HG03108 (cell line): Measurements from ENCODE around the gene CDK12.
"Not testable (repeated sequence)": the region's sequence is repeated elsewhere in the genome, so short reads cannot be mapped to it uniquely, and the experiment has no call there.

Experiments
- ATAC-seq: cut with Tn5 transposase; IDR thresholded peaks from one replicate; pipeline ENCODE4 v1.9.1; 2021; ENCODE audit warnings: moderate library complexity; ENCODE audit not compliant: unreplicated experiment

CDK12 gene

DNA sequence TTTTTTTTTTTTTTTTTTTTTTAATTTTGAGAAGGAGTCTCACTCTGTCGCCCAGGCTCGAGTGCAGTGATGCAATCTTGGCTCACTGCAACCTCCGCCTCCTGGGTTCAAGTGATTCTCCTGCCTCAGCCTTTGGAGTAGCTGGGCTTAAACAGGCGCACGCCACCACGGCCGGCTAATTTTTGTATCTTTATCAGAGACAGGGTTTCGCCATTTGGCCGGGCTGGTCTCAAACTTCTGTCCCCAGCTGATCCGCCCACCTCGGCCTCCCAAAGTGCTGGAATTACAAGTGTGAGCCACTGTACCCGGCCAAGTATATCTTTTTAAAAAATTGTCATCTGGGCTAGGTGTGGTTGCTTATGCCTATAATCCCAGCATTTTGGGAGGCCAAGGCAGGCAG is 35.6 kb downstream of the CDK12 start:
- ATAC-seq = not testable (repeated sequence)

DNA sequence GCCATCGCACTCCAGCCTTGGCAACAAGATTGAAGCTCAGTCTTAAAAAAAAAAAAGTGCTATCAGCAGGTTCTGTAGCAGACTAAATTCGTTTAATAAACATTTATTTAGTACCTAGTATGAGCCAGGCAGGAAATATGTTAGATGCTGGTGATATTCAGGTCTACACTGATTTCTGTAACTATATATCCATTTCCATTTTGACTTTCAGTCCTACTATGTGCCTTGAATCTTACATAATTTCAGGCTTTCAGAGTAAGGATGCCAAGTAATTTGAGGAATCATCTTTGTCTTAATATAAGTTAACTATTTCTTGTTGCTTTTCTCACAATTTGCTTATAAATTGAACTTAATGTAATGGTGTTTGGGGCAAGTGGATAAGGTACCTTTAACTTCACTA is 46.2 kb downstream of the CDK12 start:
- ATAC-seq = no peak

DNA sequence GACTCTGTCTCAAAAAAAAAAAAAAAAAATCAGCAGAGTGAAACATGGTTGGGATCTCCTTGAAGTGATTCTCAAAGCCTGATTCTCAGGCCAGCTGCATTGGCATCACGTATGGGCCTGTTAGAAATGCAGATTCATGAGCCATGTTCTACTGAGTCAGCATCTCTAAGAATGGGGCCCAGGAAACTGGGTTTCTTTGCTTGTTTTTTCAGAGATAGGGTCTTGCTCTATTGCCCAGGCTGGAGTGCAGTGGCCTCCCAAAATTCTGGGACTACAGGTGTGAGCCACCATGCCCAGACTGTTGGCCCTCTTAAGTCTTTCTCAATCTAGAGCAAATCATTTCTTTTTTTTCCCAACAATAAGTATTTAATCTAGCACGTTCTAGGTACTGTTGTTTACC is 47.7 kb downstream of the CDK12 start:
- ATAC-seq = no peak

GRCh38 chr17:39513309-39513708 is 52.0 kb downstream of the CDK12 start:
- ATAC-seq = no peak

GRCh38 chr17:39513915-39514314 is 52.6 kb downstream of the CDK12 start:
- ATAC-seq = no peak

DNA sequence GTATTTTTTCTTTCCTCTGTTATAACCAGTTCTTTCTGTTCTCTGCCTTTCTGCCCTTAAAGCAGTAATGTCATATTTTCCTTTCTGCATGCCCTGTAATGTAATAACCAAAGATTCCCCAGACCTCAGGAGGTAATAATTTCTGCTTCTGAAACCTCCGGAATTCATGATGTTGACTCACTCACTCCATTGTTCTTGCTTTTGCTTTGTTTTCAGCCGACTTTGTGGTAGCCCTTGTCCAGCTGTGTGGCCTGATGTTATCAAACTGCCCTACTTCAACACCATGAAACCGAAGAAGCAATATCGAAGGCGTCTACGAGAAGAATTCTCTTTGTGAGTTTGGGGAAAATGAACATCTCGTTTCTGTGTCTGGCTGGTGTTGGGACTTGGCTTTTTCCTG is 55.9 kb downstream of the CDK12 start:
- ATAC-seq = no peak

DNA sequence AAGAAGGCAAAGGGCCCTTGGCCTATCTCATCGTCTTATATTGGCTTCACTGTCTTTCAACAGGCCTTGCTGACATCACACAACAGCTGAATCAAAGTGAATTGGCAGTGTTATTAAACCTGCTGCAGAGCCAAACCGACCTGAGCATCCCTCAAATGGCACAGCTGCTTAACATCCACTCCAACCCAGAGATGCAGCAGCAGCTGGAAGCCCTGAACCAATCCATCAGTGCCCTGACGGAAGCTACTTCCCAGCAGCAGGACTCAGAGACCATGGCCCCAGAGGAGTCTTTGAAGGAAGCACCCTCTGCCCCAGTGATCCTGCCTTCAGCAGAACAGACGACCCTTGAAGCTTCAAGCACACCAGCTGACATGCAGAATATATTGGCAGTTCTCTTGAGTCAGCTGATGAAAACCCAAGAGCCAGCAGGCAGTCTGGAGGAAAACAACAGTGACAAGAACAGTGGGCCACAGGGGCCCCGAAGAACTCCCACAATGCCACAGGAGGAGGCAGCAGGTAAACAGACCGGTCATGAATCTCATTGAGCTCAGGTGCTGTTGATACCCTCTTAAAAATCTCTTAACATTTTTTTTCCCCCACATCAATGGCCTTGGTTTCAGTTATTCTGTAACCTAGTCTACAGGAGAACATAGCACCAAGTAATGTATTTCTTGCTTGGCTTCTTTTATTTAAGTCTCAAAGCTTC is 64.7 kb downstream of the CDK12 start:
- ATAC-seq = no peak

- ATAC-seq = no peak
Measured at GRCh38 chr17:39527220-39527813, 66.0 kb downstream of the CDK12 start.

DNA sequence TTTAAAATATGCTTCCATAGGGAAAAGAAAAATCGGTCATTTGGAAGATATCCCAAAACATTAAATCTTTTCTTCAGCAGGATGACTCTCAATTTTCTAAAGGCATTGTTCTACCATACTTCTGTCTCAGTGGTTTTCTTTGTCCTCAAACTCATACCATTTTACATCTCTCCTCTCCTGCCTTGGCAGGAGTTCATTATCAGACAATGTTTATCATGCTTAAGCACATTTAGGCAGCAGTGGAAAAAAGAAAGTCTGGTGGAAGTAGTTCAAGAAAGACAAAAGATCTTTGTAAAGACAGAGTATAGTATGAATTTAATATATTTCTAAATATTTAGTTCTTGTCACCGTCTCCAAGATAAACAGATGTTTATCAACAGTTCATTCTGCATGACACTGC is 68.2 kb downstream of the CDK12 start:
- no peak for ATAC-seq

DNA sequence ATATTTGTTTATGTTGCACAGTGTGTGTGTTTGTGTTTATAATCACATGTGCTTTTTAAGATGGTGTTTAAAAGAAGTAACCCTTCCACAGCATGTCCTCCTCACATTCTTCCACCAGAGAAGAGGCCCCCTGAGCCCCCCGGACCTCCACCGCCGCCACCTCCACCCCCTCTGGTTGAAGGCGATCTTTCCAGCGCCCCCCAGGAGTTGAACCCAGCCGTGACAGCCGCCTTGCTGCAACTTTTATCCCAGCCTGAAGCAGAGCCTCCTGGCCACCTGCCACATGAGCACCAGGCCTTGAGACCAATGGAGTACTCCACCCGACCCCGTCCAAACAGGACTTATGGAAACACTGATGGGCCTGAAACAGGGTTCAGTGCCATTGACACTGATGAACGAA is 69.2 kb downstream of the CDK12 start:
- ATAC-seq = no peak

DNA sequence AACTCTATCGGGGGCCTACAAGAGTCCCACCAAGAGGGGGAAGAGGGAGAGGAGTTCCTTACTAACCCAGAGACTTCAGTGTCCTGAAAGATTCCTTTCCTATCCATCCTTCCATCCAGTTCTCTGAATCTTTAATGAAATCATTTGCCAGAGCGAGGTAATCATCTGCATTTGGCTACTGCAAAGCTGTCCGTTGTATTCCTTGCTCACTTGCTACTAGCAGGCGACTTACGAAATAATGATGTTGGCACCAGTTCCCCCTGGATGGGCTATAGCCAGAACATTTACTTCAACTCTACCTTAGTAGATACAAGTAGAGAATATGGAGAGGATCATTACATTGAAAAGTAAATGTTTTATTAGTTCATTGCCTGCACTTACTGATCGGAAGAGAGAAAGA is 70.0 kb downstream of the CDK12 start:
- no peak for ATAC-seq

DNA sequence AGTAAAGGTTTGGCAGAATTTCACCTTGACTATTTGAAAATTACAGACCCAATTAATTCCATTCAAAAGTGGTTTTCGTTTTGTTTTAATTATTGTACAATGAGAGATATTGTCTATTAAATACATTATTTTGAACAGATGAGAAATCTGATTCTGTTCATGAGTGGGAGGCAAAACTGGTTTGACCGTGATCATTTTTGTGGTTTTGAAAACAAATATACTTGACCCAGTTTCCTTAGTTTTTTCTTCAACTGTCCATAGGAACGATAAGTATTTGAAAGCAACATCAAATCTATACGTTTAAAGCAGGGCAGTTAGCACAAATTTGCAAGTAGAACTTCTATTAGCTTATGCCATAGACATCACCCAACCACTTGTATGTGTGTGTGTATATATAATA is 72.6 kb downstream of the CDK12 start:
- ATAC-seq = no peak

DNA sequence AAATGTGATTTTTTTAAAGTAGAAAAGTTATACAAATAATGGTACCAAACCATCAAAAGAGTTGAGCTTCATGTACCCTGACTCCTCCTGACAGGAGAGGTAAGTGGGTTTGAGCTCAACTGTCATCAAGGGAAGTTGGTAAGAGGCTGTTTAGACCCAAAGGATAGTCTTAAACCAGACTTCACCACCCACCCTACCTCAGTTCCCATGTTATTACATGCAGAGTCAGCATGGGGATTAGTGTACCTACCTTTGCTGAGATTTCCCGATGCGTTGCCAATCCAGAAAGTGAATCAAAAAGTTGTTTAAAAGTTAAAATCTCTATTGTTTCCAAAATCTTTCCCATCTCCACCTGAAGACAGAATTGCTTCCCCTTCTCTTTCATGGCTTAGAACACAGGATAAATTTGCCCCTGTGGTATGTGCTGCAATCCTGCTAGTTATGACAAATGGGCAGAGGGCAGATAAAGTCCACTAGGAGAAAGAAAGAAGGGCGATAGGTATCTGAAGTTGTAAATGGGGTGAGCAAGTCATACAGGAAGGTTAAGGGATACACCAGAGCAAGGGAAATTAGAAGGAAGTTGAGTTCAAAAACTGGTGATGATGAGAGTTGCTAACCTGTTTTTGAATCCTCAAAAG is 73.6 kb downstream of the CDK12 start:
- no peak for ATAC-seq

DNA sequence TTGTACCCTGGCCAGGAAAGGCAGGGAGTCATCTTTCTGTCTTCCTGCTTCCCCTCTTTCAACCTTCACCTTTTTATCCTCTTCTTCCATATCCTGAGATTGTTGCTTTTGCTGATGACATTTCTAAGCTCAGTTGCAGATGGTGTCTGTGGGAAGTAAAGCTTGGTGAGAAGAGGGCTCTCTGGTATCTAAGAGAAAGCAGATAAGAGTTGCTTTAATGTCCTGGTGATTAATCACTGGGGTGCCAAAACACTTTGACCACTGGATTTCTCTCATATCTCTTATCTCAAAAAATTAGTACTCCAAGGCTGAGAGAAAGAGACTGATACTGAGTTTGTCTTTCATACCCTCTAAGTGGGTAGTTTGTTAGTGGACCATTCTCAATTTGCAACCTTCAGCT is 75.2 kb downstream of the CDK12 start:
- no peak for ATAC-seq

DNA sequence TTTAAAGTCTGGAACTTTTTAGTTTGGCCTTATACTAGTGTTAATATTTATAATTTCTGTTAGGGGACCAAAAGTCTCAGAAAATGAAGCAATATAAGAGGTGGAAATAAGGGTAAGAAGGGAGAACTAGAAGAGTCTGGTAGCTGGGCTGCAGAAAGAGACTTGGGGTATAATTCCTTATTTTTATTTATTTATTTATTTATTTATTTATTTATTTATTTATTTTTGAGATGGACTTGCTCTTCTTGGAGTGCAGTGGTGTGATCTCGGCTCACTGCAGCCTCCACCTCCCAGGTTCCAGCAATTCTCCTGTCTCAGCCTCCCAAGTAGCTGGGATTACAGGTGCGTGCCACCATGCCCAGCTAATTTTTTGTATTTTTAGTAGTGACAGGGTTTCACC is 76.1 kb downstream of the CDK12 start:
- not testable (repeated sequence) for ATAC-seq

DNA sequence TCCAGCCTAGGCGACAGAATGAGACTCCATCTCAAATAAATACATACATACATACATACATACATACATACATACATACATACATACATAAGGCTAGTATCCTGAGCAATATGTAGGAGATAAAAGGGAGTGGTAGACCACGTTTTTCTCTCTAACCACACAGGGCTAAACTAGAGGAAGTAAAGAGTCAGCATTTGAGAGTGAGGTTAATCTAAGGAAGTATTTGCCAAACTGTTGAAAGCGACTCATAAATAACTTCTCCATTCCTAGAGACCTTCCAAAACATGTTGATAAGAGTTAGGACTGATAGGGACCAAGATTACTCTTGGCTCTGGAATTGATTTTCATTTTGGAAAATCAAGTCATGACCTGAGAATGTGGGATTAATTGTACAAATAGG is 77.6 kb downstream of the CDK12 start:
- ATAC-seq = no peak

- no peak for ATAC-seq
Measured at GRCh38 chr17:39540611-39541010, 79.3 kb downstream of the CDK12 start.

DNA sequence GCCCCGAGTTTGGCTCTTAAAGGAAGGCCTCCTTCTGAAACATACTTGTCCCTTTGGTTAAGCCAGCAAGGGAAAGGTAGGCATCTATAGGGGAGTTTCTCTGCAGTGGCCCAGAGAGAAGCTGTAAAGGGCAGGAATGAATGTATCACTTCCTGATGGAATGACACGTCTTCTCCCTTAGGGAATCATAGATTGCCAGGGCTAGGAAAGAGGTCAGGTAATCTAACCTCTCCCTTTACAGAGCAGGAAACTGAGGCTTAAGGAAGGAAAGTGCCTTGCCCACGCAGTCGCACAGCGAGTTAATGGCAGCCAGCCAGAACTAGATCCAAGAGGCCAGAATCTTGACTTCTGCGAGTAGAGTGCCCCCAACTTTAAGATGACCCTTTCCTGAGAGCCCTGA is 80.4 kb downstream of the CDK12 start:
- no peak for ATAC-seq

GRCh38 chr17:39543176-39543575 is 81.9 kb downstream of the CDK12 start:
- ATAC-seq = no peak

DNA sequence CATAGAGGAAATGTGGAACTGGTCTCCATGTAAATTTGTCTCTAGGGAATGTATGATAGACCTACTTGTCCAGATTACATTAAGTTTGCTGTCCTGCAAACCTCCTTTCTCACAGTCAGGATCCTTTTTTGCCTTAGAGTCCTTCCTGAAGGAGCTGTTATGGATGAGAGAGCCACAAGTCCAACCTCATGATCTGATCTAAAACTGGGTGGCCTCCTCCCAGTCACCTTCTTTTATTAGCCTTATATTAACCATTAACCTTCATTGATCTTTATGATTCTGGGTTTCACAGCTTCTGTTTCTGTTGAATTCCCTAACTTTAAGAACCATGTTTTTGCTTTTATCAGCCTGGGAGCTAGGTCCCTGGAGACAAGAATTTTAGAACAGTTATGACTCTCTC is 82.4 kb downstream of the CDK12 start:
- no peak for ATAC-seq

DNA sequence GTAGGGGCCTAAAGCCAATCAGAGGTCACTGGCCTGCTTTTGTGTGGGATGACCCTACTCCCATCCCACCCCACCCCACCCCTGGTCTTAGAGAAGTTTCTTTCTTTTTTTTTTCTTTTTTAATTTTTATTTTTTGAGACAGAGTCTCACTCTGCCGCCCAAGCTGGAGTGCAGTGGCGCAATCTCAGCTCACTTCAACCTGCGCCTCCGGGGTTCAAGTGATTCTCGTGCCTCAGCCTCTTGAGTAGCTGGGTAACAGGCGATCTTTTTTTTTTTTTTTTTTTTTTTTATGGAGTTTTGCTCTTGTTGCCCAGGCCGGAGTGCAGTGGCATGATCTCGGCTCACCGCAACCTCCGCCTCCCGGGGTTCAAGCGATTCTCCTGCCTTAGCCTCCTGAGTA is 83.1 kb downstream of the CDK12 start:
- ATAC-seq = not testable (repeated sequence)

- ATAC-seq = no peak
Measured at GRCh38 chr17:39547713-39548478, 86.6 kb downstream of the CDK12 start.
